ENCODE measurements around the gene LPAR3. TPM values are rescaled to one million over a fixed set of nuclear protein-coding genes. Genes with fewer than 3 reads are reported as not detected.

The LPAR3 gene
- total and polyA plus RNA-seq, 2 of the 13 experiments (the other 11 are each of a cell fraction or from before 2014, with no cell fraction given): not detected

- BruUV-seq (replicated peaks): no TSS peak
- H3K79me2 ChIP-seq (ENCODE audit: insufficient read depth, low read length): no peaks in the 10 kb centered on the region
- no peak for FAIRE-seq
- H3K27me3 ChIP-seq (ENCODE audit: control insufficient read depth in 1 of 2, insufficient read depth in 2 of 2, low read length in 2 of 2): no peaks in the 10 kb centered on the region
- in situ Hi-C loops (cut with HindIII; ENCODE audit: extremely low pct_ligation_motif_present, low pct_unique_long_range_greater_than_20kb) (no loop called here), intact Hi-C loops (cut with micrococcal nuclease; ENCODE audit: unreplicated experiment) (no loop called here)
- no peaks in the 10 kb centered on the region for H4K20me1 ChIP-seq (ENCODE audit: insufficient read depth, low read length)
- ATAC-seq: no peak
- DNase-seq (ENCODE audit: low spot score): no peak
- no peak overlapping the region for H3K9ac ChIP-seq (ENCODE audit: insufficient read depth, low read depth, low read length)
- H3K4me2 ChIP-seq (ENCODE audit: low read depth, low read length): no peak overlapping the region
- H3K36me3 ChIP-seq (replicated peaks in 1 of 2; ENCODE audit: control insufficient read depth in 1 of 2, insufficient read depth in 2 of 2, low read length in 2 of 2): no peaks in the 10 kb centered on the region
- H3K4me1 ChIP-seq (ENCODE audit: insufficient read depth, low read length): no peaks in the 10 kb centered on the region
- 12% methylated on average over 2 of the region's 2 CpGs for WGBS (ENCODE audit: low lambda C conversion rate)
- H3K27ac ChIP-seq (ENCODE audit: extremely low read length, insufficient read depth, low read length): no peak overlapping the region
- no peaks in the 10 kb centered on the region for H3K9me3 ChIP-seq (ENCODE audit: low read length)
- H2AFZ ChIP-seq (ENCODE audit: low read length): no peak overlapping the region
- ChIA-PET CTCF (ENCODE audit: low intra/inter-chr PET ratio, low total read pairs) (no interaction called here), POLR2A (no interaction called here)
- TF ChIP-seq ZNF850 (CRISPR knock-in tag; conservative IDR thresholded peaks at IDR 0.05) (no peak), KLF9 (CRISPR knock-in tag; IDR thresholded peaks at IDR 0.05; ENCODE audit: low read depth) (no peak), HNRNPK (IDR thresholded peaks at IDR 0.05; ENCODE audit: low read depth, low read length, poor library complexity, severe bottlenecking) (no peak), NR2F6 (IDR thresholded peaks at IDR 0.05) (no peak), NR2F6 (CRISPR knock-in tag; IDR thresholded peaks at IDR 0.05) (no peak), CSRNP2 (CRISPR knock-in tag; conservative IDR thresholded peaks at IDR 0.05; ENCODE audit: low read depth) (no peak), NFIC (IDR thresholded peaks at IDR 0.05; ENCODE audit: low read length) (no peak), ZNF512 (CRISPR knock-in tag; IDR thresholded peaks at IDR 0.05) (no peak), ZNF17 (CRISPR knock-in tag; IDR thresholded peaks at IDR 0.05) (no peak), GRHL1 (CRISPR knock-in tag; conservative IDR thresholded peaks at IDR 0.05) (no peak), ZNF687 (CRISPR knock-in tag; IDR thresholded peaks at IDR 0.05) (no peak), ZNF543 (CRISPR knock-in tag; IDR thresholded peaks at IDR 0.05) (no peak), ZBTB7A (CRISPR knock-in tag; IDR thresholded peaks at IDR 0.05) (no peak), ZNF782 (CRISPR knock-in tag; IDR thresholded peaks at IDR 0.05; ENCODE audit: borderline replicate concordance) (no peak), ZNF629 (CRISPR knock-in tag; conservative IDR thresholded peaks at IDR 0.05) (no peak)
- H3K4me3 ChIP-seq (replicated peaks in 1 of 3; ENCODE audit: insufficient read depth in 1 of 3, low read depth in 2 of 3, low read length in 3 of 3): no peak overlapping the region
Observed at GRCh38 chr1:84841971-84842370, 51.0 kb downstream of the LPAR3 start.

All from HepG2 (cell line).